Measurements from ENCODE around the gene STAMBPL1.

The STAMBPL1 gene

DNA sequence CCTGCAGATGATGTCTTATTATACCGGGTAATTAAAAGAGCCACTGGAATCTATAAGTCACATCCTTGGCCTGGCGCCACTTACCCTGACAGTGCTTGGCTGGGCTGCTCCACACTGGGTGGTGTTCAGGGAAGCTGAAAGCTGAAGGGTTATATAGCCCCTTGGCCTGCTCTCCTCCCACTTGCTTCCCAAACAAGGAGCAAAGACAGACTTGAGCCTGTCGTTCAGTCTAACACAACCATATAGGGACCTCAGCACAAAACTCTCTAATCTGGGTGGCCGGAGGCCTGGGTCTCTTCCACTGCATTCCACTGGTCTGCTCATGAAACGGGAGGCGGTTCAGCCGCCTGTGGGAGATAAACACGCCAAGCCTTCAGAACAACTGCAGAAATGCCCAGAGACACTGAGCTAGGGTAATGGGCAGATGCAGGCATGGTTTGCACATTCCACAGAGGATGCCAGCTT lies 72.6 kb downstream of the STAMBPL1 start, which contains the start of gene ACTA2:
Gene ACTA2, minus strand, starts transcription at position 127 of the 465 bp plus-strand sequence. CDS start 3,843 bp downstream, outside the sequence.
- Histone ChIP-seq H3K4me3 (ENCODE audit: control insufficient read depth in 1 of 7, extremely low read depth in 1 of 7, insufficient read depth in 4 of 7, low read depth in 2 of 7, low read length in 6 of 7) (no peak within 1 kb of the TSS), H3K4me1 (ENCODE audit: control extremely low read depth in 1 of 4, control insufficient read depth in 4 of 4, insufficient read depth in 4 of 4, low read length in 3 of 4) (peaks cover 0 to 10% (median 3%) of the 10 kb centered on the region in 4 experiments), H3K27me3 (replicated peaks in 2 of 5; ENCODE audit: control insufficient read depth in 4 of 5, insufficient read depth in 5 of 5, low read length in 4 of 5) (no peaks in the 10 kb centered on the region), H3K9me3 (ENCODE audit: control extremely low read depth in 1 of 5, control insufficient read depth in 4 of 5, insufficient read depth in 2 of 5, low read depth in 1 of 5, low read length in 4 of 5) (peaks cover 0 to 1% (median 0%) of the 10 kb centered on the region in 5 experiments), H3K36me3 (ENCODE audit: control insufficient read depth in 4 of 4, insufficient read depth in 4 of 4, low read length in 3 of 4) (no peaks in the 10 kb centered on the region), H3K27ac (ENCODE audit: insufficient read depth in 1 of 2, low read depth in 1 of 2, low read length in 2 of 2, poor library complexity in 1 of 2, severe bottlenecking in 2 of 2) (no peak within 1 kb of the TSS)
- ChIA-PET POLR2A (no interaction called here), CTCF (interaction anchor here (1.0 kb wide), 1 partner anchor 385 kb away, joined by 3 read pairs; no protein-coding TSS in a partner anchor)
- DNase-seq = no peak
- 95% methylated on average over 6 of the region's 8 CpGs for WGBS (ENCODE audit: insufficient coverage)

DNA sequence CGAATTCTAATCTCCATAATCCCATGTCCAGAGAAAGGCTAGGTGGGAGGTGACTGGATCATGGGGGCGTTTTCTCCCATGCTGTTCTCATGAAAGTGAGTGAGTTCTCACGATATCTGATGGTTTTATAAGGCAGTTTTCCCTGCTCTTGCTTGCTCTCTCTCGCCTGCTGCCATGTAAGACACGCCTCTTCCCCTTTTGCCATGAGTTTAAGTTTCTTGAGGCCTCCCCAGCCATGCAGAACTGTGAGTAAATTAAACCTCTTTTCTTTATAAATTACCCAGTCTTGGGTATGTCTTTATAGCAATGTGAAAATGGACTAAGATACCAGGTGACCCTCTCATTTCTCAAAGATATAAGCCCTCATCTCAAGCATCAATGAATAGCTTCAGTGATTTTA lies 73.6 kb downstream of the STAMBPL1 start:
- DNase-seq = peak in 2 of 3 donors; percentile 33 to 54

GRCh38 chr10:88954458-88955083 lies 74.5 kb downstream of the STAMBPL1 start:
- no peak for DNase-seq
- no CpG with 5 or more reads among the region's 4 CpGs for WGBS (ENCODE audit: insufficient coverage)
- H3K27me3 ChIP-seq (replicated peaks in 2 of 5; ENCODE audit: control insufficient read depth in 4 of 5, insufficient read depth in 5 of 5, low read length in 4 of 5) = no peaks in the 10 kb centered on the region
- no peak overlapping the region for H3K4me3 ChIP-seq (ENCODE audit: control insufficient read depth in 1 of 7, extremely low read depth in 1 of 7, insufficient read depth in 4 of 7, low read depth in 2 of 7, low read length in 6 of 7)
- no peaks in the 10 kb centered on the region for H3K36me3 ChIP-seq (ENCODE audit: control insufficient read depth in 4 of 4, insufficient read depth in 4 of 4, low read length in 3 of 4)
- H3K9me3 ChIP-seq (ENCODE audit: control extremely low read depth in 1 of 5, control insufficient read depth in 4 of 5, insufficient read depth in 2 of 5, low read depth in 1 of 5, low read length in 4 of 5) = peaks cover 0 to 1% (median 0%) of the 10 kb centered on the region in 5 experiments
- ChIA-PET POLR2A (no interaction called here), CTCF (interaction anchor here (0.8 kb wide), 1 partner anchor 11 kb away, joined by 3 read pairs; no protein-coding TSS in a partner anchor)
- H3K27ac ChIP-seq (ENCODE audit: insufficient read depth in 1 of 2, low read depth in 1 of 2, low read length in 2 of 2, poor library complexity in 1 of 2, severe bottlenecking in 2 of 2) = no peak overlapping the region
- H3K4me1 ChIP-seq (ENCODE audit: control extremely low read depth in 1 of 4, control insufficient read depth in 4 of 4, insufficient read depth in 4 of 4, low read length in 3 of 4) = peaks cover 0 to 10% (median 3%) of the 10 kb centered on the region in 4 experiments

More for the DNA sequence above, 73.6 kb downstream of the STAMBPL1 start:
- 100% methylated on average over 2 of the region's 5 CpGs for WGBS (ENCODE audit: insufficient coverage)
- Histone ChIP-seq H3K27ac (ENCODE audit: insufficient read depth in 1 of 2, low read depth in 1 of 2, low read length in 2 of 2, poor library complexity in 1 of 2, severe bottlenecking in 2 of 2) (no peak overlapping the region), H3K36me3 (ENCODE audit: control insufficient read depth in 4 of 4, insufficient read depth in 4 of 4, low read length in 3 of 4) (no peaks in the 10 kb centered on the region), H3K4me1 (ENCODE audit: control extremely low read depth in 1 of 4, control insufficient read depth in 4 of 4, insufficient read depth in 4 of 4, low read length in 3 of 4) (peaks cover 0 to 10% (median 3%) of the 10 kb centered on the region in 4 experiments), H3K4me3 (ENCODE audit: control insufficient read depth in 1 of 7, extremely low read depth in 1 of 7, insufficient read depth in 4 of 7, low read depth in 2 of 7, low read length in 6 of 7) (no peak overlapping the region), H3K9me3 (ENCODE audit: control extremely low read depth in 1 of 5, control insufficient read depth in 4 of 5, insufficient read depth in 2 of 5, low read depth in 1 of 5, low read length in 4 of 5) (peaks cover 0 to 1% (median 0%) of the 10 kb centered on the region in 5 experiments), H3K27me3 (replicated peaks in 2 of 5; ENCODE audit: control insufficient read depth in 4 of 5, insufficient read depth in 5 of 5, low read length in 4 of 5) (no peaks in the 10 kb centered on the region)
- CTCF ChIA-PET = interaction anchor here (0.8 to 1.0 kb wide), 2 partner anchors 10 to 386 kb away, joined by 3 read pairs; no protein-coding TSS in a partner anchor
- POLR2A ChIA-PET = no interaction called here

- no peak for DNase-seq
- H3K9me3 ChIP-seq (ENCODE audit: control extremely low read depth in 1 of 5, control insufficient read depth in 4 of 5, insufficient read depth in 2 of 5, low read depth in 1 of 5, low read length in 4 of 5) = peaks cover 0 to 1% (median 0%) of the 10 kb centered on the region in 5 experiments
- POLR2A ChIA-PET = interaction anchor here (0.8 kb wide), 1 partner anchor 230 kb away, joined by 3 read pairs; no protein-coding TSS in a partner anchor
- peaks cover 0 to 11% (median 2%) of the 10 kb centered on the region in 4 experiments for H3K4me1 ChIP-seq (ENCODE audit: control extremely low read depth in 1 of 4, control insufficient read depth in 4 of 4, insufficient read depth in 4 of 4, low read length in 3 of 4)
- no peaks in the 10 kb centered on the region for H3K27me3 ChIP-seq (replicated peaks in 2 of 5; ENCODE audit: control insufficient read depth in 4 of 5, insufficient read depth in 5 of 5, low read length in 4 of 5)
- no peak overlapping the region for H3K4me3 ChIP-seq (ENCODE audit: control insufficient read depth in 1 of 7, extremely low read depth in 1 of 7, insufficient read depth in 4 of 7, low read depth in 2 of 7, low read length in 6 of 7)
- CTCF ChIA-PET = interaction anchor here (1.0 to 1.6 kb wide), 5 partner anchors 9 to 256 kb away, joined by 3 to 8 read pairs (median 3); no protein-coding TSS in a partner anchor
- no peaks in the 10 kb centered on the region for H3K36me3 ChIP-seq (ENCODE audit: control insufficient read depth in 4 of 4, insufficient read depth in 4 of 4, low read length in 3 of 4)
- no peak overlapping the region for H3K27ac ChIP-seq (ENCODE audit: insufficient read depth in 1 of 2, low read depth in 1 of 2, low read length in 2 of 2, poor library complexity in 1 of 2, severe bottlenecking in 2 of 2)
- 96% methylated on average over 1 of the region's 1 CpG for WGBS (ENCODE audit: insufficient coverage)
Measured at GRCh38 chr10:88957381-88957780, 77.3 kb downstream of the STAMBPL1 start.

- Histone ChIP-seq H3K4me3 (ENCODE audit: control insufficient read depth in 1 of 7, extremely low read depth in 1 of 7, insufficient read depth in 4 of 7, low read depth in 2 of 7, low read length in 6 of 7) (no peak overlapping the region), H3K27me3 (replicated peaks in 2 of 5; ENCODE audit: control insufficient read depth in 4 of 5, insufficient read depth in 5 of 5, low read length in 4 of 5) (no peaks in the 10 kb centered on the region), H3K36me3 (ENCODE audit: control insufficient read depth in 4 of 4, insufficient read depth in 4 of 4, low read length in 3 of 4) (no peaks in the 10 kb centered on the region), H3K4me1 (ENCODE audit: control extremely low read depth in 1 of 4, control insufficient read depth in 4 of 4, insufficient read depth in 4 of 4, low read length in 3 of 4) (peaks cover 0 to 13% (median 4%) of the 10 kb centered on the region in 4 experiments), H3K27ac (ENCODE audit: insufficient read depth in 1 of 2, low read depth in 1 of 2, low read length in 2 of 2, poor library complexity in 1 of 2, severe bottlenecking in 2 of 2) (no peak overlapping the region), H3K9me3 (ENCODE audit: control extremely low read depth in 1 of 5, control insufficient read depth in 4 of 5, insufficient read depth in 2 of 5, low read depth in 1 of 5, low read length in 4 of 5) (peaks cover 0 to 1% (median 0%) of the 10 kb centered on the region in 5 experiments)
- ChIA-PET POLR2A (no interaction called here), CTCF (interaction anchor here (1.2 to 1.5 kb wide), 2 partner anchors 15 to 25 kb away, joined by 3 to 4 read pairs; no protein-coding TSS in a partner anchor)
- WGBS (ENCODE audit: insufficient coverage) = 96% methylated on average over 4 of the region's 6 CpGs
- no peak for DNase-seq
Measured at GRCh38 chr10:88958721-88959120, 78.7 kb downstream of the STAMBPL1 start.

DNA sequence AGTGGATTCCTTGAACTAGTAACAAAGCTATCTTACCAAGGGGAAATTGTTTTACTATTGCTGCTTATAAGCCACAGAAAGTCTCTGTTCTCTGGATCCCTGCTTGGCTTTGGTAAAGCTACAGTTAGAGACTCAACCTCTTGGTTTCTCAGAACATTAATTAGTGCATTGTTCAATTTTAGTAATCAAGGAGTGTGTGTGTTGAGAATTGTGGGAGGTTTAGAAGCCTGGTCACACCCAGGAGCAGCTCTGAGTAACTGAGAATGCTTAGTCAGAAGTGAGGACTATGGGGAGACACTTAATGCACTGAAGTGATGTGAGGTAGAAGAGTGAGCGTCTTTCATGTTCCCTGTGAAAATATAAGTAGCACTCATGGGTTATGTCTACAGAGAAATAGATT lies 80.8 kb downstream of the STAMBPL1 start:
- Histone ChIP-seq H3K36me3 (ENCODE audit: control insufficient read depth in 4 of 4, insufficient read depth in 4 of 4, low read length in 3 of 4) (no peaks in the 10 kb centered on the region), H3K27me3 (replicated peaks in 2 of 5; ENCODE audit: control insufficient read depth in 4 of 5, insufficient read depth in 5 of 5, low read length in 4 of 5) (no peaks in the 10 kb centered on the region), H3K27ac (ENCODE audit: insufficient read depth in 1 of 2, low read depth in 1 of 2, low read length in 2 of 2, poor library complexity in 1 of 2, severe bottlenecking in 2 of 2) (no peak overlapping the region), H3K4me3 (ENCODE audit: control insufficient read depth in 1 of 7, extremely low read depth in 1 of 7, insufficient read depth in 4 of 7, low read depth in 2 of 7, low read length in 6 of 7) (no peak overlapping the region), H3K4me1 (ENCODE audit: control extremely low read depth in 1 of 4, control insufficient read depth in 4 of 4, insufficient read depth in 4 of 4, low read length in 3 of 4) (peaks cover 0 to 14% (median 11%) of the 10 kb centered on the region in 4 experiments), H3K9me3 (ENCODE audit: control extremely low read depth in 1 of 5, control insufficient read depth in 4 of 5, insufficient read depth in 2 of 5, low read depth in 1 of 5, low read length in 4 of 5) (peaks cover 0 to 1% (median 0%) of the 10 kb centered on the region in 5 experiments)
- CTCF ChIA-PET = interaction anchor here (1.0 kb wide), 1 partner anchor 29 kb away, joined by 4 read pairs; the partner anchor contains the start of gene FAS
- no peak for DNase-seq
- POLR2A ChIA-PET = no interaction called here
- WGBS (ENCODE audit: insufficient coverage) = no CpG with 5 or more reads among the region's 1 CpG

DNA sequence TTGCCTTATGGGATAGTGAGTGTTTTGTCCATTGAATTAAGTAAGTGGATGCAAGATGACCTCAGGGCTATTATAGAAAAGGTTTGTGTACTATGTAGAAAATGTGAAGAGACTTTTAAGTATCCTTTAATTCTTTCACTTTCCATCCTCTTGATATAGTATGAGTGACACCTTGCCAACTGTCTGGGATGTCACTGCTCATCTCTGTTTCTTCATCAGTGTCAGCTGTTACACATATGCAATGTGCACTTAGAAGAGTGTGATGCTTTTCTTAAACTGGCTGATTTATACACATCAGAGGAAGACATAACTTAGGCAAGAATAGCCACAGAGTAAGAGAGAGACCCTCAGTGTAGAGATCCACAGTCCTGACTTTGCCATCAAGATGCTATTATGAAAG lies 81.2 kb downstream of the STAMBPL1 start:
- ChIA-PET CTCF (no interaction called here), POLR2A (no interaction called here)
- no peak for DNase-seq
- Histone ChIP-seq H3K27ac (ENCODE audit: insufficient read depth in 1 of 2, low read depth in 1 of 2, low read length in 2 of 2, poor library complexity in 1 of 2, severe bottlenecking in 2 of 2) (no peak overlapping the region), H3K9me3 (ENCODE audit: control extremely low read depth in 1 of 5, control insufficient read depth in 4 of 5, insufficient read depth in 2 of 5, low read depth in 1 of 5, low read length in 4 of 5) (peaks cover 0 to 1% (median 0%) of the 10 kb centered on the region in 5 experiments), H3K27me3 (replicated peaks in 2 of 5; ENCODE audit: control insufficient read depth in 4 of 5, insufficient read depth in 5 of 5, low read length in 4 of 5) (no peaks in the 10 kb centered on the region), H3K4me3 (ENCODE audit: control insufficient read depth in 1 of 7, extremely low read depth in 1 of 7, insufficient read depth in 4 of 7, low read depth in 2 of 7, low read length in 6 of 7) (no peak overlapping the region), H3K36me3 (ENCODE audit: control insufficient read depth in 4 of 4, insufficient read depth in 4 of 4, low read length in 3 of 4) (no peaks in the 10 kb centered on the region), H3K4me1 (ENCODE audit: control extremely low read depth in 1 of 4, control insufficient read depth in 4 of 4, insufficient read depth in 4 of 4, low read length in 3 of 4) (peaks cover 0 to 14% (median 11%) of the 10 kb centered on the region in 4 experiments)

Measured in common myeloid progenitor, CD34-positive (primary cell).